ENCODE data around the gene PNLIPRP1. TPM values are rescaled to one million over a fixed set of nuclear protein-coding genes. Genes with fewer than 3 reads are reported as not detected.

The PNLIPRP1 gene
- total RNA-seq, 1 donor from 2014 or later = not detected

DNA sequence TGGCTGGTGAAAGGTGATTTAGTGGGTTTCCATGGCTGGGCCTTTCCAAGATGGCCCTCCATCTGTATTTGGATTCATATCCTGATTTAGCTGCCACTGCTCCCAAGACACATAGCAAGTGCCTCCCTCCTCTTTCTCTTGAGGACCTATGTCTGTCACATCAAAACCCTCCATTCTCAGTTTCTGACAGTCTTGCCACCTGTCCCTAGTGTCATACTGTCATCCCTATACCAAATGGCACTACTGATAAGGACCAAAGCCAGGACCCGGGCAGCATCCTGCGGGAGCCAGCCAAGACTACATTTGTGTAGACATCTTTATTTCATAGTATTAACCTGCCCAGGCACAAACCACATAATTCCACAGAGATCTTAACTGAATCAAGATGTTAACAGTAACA, 64.8 kb downstream of the PNLIPRP1 start:
- Histone ChIP-seq H3K4me3 (no peak overlapping the region), H3K4me1 (no peaks in the 10 kb centered on the region), H3K36me3 (no peaks in the 10 kb centered on the region), H3K27ac (replicated peaks) (no peak overlapping the region), H3K9me3 (replicated peaks) (peaks cover 8% of the 10 kb centered on the region), H3K27me3 (ENCODE audit: low read depth) (peaks cover 40% of the 10 kb centered on the region)
- TF ChIP-seq, protein P1, sequence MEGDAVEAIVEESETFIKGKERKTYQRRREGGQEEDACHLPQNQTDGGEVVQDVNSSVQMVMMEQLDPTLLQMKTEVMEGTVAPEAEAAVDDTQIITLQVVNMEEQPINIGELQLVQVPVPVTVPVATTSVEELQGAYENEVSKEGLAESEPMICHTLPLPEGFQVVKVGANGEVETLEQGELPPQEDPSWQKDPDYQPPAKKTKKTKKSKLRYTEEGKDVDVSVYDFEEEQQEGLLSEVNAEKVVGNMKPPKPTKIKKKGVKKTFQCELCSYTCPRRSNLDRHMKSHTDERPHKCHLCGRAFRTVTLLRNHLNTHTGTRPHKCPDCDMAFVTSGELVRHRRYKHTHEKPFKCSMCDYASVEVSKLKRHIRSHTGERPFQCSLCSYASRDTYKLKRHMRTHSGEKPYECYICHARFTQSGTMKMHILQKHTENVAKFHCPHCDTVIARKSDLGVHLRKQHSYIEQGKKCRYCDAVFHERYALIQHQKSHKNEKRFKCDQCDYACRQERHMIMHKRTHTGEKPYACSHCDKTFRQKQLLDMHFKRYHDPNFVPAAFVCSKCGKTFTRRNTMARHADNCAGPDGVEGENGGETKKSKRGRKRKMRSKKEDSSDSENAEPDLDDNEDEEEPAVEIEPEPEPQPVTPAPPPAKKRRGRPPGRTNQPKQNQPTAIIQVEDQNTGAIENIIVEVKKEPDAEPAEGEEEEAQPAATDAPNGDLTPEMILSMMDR (IDR thresholded peaks at IDR 0.05; ENCODE audit: borderline replicate concordance) = no peak
- intact Hi-C loops (cut with micrococcal nuclease) = no loop called here
- no peak for DNase-seq

DNA sequence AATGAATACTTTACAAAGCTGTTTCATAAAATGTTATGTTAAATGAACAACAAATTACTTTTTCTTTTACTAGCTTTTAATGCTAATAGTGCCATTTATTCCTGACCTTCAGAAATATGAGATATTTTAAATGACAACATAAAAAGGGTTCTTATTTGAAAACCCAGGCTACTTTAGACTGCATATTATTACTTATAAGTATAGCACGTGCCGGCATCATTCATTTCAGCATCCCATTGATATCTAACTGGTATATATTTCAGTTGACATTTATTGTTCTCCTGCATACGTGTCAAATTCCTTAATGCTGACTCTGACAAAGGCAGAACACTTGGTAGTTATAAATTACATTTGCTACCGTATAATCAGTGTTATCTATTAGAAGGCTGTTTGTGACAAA, 65.3 kb downstream of the PNLIPRP1 start:
- Histone ChIP-seq H3K9me3 (replicated peaks) (peaks cover 3% of the 10 kb centered on the region), H3K27me3 (ENCODE audit: low read depth) (peaks cover 43% of the 10 kb centered on the region), H3K36me3 (no peaks in the 10 kb centered on the region), H3K4me3 (no peak overlapping the region), H3K4me1 (no peaks in the 10 kb centered on the region), H3K27ac (replicated peaks) (no peak overlapping the region)
- intact Hi-C loops (cut with micrococcal nuclease) = no loop called here
- DNase-seq = no peak
- TF ChIP-seq, protein P1 (IDR thresholded peaks at IDR 0.05; ENCODE audit: borderline replicate concordance) = no peak

DNA sequence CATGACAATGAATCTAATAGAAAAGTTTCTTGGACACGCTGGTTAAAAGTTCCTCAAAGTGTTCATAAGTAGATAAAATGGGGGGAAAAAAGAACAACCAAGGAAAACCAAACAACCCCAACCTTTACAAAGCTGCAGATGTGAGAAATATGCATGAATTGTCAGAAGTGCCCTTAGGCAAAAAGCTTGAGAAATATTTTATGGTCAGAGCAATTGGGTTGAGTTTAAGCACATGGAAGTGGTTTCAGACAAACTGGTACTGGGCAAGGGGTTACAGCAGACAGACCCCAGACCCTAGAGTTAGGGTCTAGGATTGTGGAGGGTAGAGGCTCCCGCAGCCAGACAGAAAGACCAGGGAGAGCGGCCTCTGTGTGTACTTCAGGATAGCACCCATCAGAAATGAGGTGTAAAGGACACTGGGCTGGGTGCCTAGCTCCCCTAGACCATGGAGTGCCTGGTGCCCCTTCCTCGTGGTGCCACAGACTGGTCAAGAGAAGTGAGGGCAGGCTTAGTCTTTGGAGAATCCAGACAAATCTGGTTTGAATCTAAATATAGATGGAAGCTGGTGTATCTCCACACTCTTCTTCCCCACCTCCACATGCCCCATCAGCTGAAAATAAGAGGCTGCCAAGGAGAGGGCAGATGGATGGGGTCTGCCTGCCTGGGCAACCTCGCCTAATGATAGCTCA, 67.2 kb downstream of the PNLIPRP1 start:
- H3K36me3 ChIP-seq = no peaks in the 10 kb centered on the region
- H3K9me3 ChIP-seq (replicated peaks) = no peaks in the 10 kb centered on the region
- no peaks in the 10 kb centered on the region for H3K4me1 ChIP-seq
- TF ChIP-seq, protein P1 (IDR thresholded peaks at IDR 0.05; ENCODE audit: borderline replicate concordance) = no peak
- no peak for DNase-seq
- peaks cover 51% of the 10 kb centered on the region for H3K27me3 ChIP-seq (ENCODE audit: low read depth)
- no peak overlapping the region for H3K27ac ChIP-seq (replicated peaks)
- intact Hi-C loops (cut with micrococcal nuclease) = no loop called here
- H3K4me3 ChIP-seq = no peak overlapping the region

Other genes with a start within 250 kb of the PNLIPRP1 start
- not detected for gene PNLIPRP3, start 163.1 kb upstream of the PNLIPRP1 start, total RNA-seq
- not detected for gene PNLIP, start 45.0 kb upstream of the PNLIPRP1 start, total RNA-seq
- gene PNLIPRP2, start 30.0 kb downstream of the PNLIPRP1 start, total RNA-seq = not detected
- gene HSPA12A, start 151.6 kb downstream of the PNLIPRP1 start, total RNA-seq = 15.0 TPM

Measured in left ventricle myocardium inferior (tissue), 1 donor.